Measurements from ENCODE around the gene FN3K.

FN3K gene

DNA sequence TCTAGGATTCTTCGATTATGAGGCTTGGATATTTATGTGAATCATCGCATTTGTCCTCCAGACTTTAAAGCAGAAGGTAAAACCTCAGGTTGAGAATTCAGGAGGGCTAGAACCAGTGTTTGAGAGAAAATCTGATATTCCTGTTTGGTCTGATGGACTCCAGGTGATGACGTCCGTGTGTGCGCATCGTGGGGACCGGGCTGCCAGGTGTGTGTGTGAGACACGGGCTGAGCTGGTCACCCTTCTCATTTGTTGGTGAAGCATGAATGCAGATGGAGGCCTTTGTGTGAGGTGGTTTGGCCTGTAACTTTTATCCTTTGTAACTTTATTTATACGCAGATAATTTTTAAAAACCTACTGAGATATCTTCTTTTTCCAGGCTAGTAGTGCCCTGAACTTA, 61.6 kb downstream of the FN3K start:
- DNase-seq: no peak

DNA sequence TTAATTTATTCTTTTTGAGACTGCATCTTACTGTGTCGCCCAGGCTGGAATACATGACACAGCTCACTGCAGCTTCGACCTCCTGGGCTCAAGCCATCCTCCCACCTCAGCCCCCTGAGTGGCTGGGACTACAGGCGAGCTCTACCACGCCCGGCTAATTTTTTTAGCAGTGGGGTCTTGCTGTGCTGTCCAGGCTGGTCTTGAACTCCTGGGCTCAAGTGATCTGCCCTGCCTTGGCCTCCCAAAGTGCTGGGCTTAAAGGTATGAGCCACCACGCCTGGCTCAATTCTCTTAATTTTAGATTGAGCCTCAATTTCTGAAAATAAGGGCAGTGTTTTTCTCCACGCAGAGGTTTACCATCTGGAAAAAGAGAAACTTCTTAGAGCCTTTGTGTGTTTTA, 63.3 kb downstream of the FN3K start:
- no peak for DNase-seq

DNA sequence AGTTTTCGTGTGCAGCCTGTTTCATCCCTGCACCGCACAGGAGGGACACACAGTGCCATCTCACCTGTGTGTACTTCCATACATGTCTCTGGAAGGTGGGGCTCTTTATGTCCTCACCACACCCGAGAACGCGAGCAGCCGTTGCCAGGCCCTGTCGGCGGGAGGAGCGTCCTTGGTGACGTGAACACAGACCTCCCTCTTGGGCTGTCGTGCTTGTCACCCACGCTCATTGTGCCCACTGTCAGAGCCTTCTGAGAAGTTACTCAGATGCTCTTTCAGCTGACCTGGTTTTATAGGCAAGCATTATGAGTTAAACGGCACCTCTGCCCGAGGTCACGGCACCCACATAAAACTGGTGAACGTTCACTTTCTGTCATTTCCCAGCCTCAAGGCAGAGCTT, 64.2 kb downstream of the FN3K start:
- no peak for DNase-seq
